Cardiac fibroblast (primary cell): ENCODE data around the gene NID2.

Source experiments
- DNase-seq, 2 donors: peaks; one replicate each; pipeline versions ENCODE4 v3.0.0 to v3.0.0-alpha.2; 2010; ENCODE audit warnings: low read depth in 2 of 2
- H3K4me3 ChIP-seq, 2 donors: replicated peaks in 1 of 2; 1 replicate in 1 of 2; 2 replicates in 1 of 2; pipeline ENCODE4 v1.5.1; 2011; ENCODE audit warnings: low read depth in 2 of 2, low read length in 2 of 2, mild to moderate bottlenecking in 2 of 2, moderate library complexity in 1 of 2
- TF ChIP-seq, protein P1 (sequence below): IDR thresholded peaks from one replicate; pipeline ENCODE4 v1.5.1; 2011; ENCODE audit warnings: low read depth, mild to moderate bottlenecking, low read length, inconsistent platforms

NID2 gene

GRCh38 chr14:52023518-52023917 is 45.3 kb downstream of the NID2 start:
- DNase-seq = peak; percentile 90 to 91
- no peak overlapping the region for H3K4me3 ChIP-seq
- TF ChIP-seq, protein P1, sequence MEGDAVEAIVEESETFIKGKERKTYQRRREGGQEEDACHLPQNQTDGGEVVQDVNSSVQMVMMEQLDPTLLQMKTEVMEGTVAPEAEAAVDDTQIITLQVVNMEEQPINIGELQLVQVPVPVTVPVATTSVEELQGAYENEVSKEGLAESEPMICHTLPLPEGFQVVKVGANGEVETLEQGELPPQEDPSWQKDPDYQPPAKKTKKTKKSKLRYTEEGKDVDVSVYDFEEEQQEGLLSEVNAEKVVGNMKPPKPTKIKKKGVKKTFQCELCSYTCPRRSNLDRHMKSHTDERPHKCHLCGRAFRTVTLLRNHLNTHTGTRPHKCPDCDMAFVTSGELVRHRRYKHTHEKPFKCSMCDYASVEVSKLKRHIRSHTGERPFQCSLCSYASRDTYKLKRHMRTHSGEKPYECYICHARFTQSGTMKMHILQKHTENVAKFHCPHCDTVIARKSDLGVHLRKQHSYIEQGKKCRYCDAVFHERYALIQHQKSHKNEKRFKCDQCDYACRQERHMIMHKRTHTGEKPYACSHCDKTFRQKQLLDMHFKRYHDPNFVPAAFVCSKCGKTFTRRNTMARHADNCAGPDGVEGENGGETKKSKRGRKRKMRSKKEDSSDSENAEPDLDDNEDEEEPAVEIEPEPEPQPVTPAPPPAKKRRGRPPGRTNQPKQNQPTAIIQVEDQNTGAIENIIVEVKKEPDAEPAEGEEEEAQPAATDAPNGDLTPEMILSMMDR = no peak

GRCh38 chr14:52021957-52022600 is 46.8 kb downstream of the NID2 start:
- TF ChIP-seq, protein P1 = no peak
- H3K4me3 ChIP-seq = no peak overlapping the region
- peak in 1 of 2 donors; percentile 39 for DNase-seq

- DNase-seq = peak; percentile 45 to 82
- TF ChIP-seq, protein P1 = no peak
- H3K4me3 ChIP-seq = no peak overlapping the region
Measured at GRCh38 chr14:52020866-52021717, 47.8 kb downstream of the NID2 start.

DNA sequence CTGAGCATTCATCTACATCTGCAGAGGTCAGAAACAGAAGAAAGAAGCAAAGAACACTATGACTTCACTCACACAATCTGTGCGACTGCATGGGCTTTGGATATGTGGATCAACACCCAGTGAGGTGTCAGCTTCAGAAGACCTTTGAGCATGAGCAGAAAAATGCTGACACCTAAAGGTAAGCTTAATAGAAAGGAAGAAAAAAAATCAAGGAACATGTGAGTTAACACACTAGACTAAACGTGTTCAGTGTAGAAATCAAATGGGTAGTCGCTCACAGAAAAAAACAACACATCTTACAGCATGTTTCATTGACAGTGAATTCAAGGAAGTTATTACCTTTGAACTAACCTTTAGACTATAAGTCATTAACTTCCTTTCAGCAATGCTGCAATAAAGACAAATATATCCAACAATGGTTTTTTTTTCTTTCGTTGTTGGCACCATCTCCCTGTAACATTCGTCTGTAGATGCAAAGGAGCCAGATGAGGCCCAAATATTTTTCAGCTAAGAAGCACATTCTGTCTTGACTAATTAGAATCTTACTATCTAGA is 48.6 kb downstream of the NID2 start:
- TF ChIP-seq, protein P1 = no peak
- no peak overlapping the region for H3K4me3 ChIP-seq
- no peak for DNase-seq

- TF ChIP-seq, protein P1 = no peak
- H3K4me3 ChIP-seq = no peak overlapping the region
- DNase-seq = no peak
Measured at GRCh38 chr14:52018970-52019369, 49.9 kb downstream of the NID2 start.

DNA sequence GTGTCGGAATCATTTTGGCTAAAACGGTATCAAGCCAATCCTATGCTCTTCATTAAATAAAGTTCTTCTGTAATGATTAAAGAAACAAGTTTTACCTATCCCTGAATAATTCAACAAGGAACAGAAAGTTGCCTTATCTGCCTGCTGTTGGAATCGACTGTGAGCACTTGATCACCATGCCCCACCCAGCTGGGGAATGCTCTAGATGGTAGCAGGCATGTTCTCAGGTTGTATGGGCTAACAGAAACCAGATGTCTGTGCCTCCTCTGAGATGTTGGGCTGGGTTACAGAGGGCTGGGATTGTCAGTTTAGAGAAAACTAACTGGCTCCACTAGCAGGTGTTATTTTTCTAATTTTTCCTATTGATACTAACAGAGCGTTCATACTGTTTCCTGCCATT is 50.6 kb downstream of the NID2 start:
- TF ChIP-seq, protein P1 = no peak
- H3K4me3 ChIP-seq = no peak overlapping the region
- peak in 1 of 2 donors; percentile 37 for DNase-seq
